Liver (tissue), 9 donors: ENCODE measurements around the gene CD19. TPM values are rescaled to one million over a fixed set of nuclear protein-coding genes. Genes with fewer than 3 reads are reported as not detected.

Experiments
- DNase-seq: peaks from one replicate; pipeline ENCODE4 v3.0.0-alpha.2; 2017; ENCODE audit warnings: low spot score
- H3K27ac ChIP-seq, 2 donors: one replicate each; pipeline ENCODE4 v1.7.0; 2013; ENCODE audit warnings: inconsistent platforms in 2 of 2, low read length in 2 of 2, control low read depth in 1 of 2, low read depth in 1 of 2, mild to moderate bottlenecking in 1 of 2
- H3K27me3 ChIP-seq, 4 donors: one replicate each; pipeline versions ENCODE4 v1.6.1 to v1.7.0; 2013; ENCODE audit warnings: low read length in 3 of 4, inconsistent platforms in 1 of 4, mild to moderate bottlenecking in 1 of 4, moderate library complexity in 1 of 4; ENCODE audit not compliant: control insufficient read depth in 4 of 4, insufficient read depth in 4 of 4
- H3K36me3 ChIP-seq, 4 donors: one replicate each; pipeline versions ENCODE4 v1.6.1 to v1.7.0; 2013; ENCODE audit warnings: low read length in 3 of 4, mild to moderate bottlenecking in 3 of 4, low read depth in 1 of 4, moderate library complexity in 1 of 4; ENCODE audit not compliant: control insufficient read depth in 4 of 4, insufficient read depth in 3 of 4
- H3K4me1 ChIP-seq, 4 donors: one replicate each; pipeline versions ENCODE4 v1.6.1 to v1.7.0; 2013; ENCODE audit warnings: low read length in 3 of 4, mild to moderate bottlenecking in 3 of 4, moderate library complexity in 1 of 4; ENCODE audit not compliant: control insufficient read depth in 4 of 4, insufficient read depth in 4 of 4
- H3K4me3 ChIP-seq, 3 donors: one replicate each; pipeline versions ENCODE4 v1.6.1 to v1.7.0; 2013; ENCODE audit warnings: low read length in 3 of 3, control low read depth in 1 of 3, low read depth in 1 of 3, mild to moderate bottlenecking in 1 of 3
- H3K9ac ChIP-seq, 2 donors: one replicate each; pipeline ENCODE4 v1.7.0; 2013; ENCODE audit warnings: low read length in 2 of 2, mild to moderate bottlenecking in 2 of 2, moderate library complexity in 2 of 2, control low read depth in 1 of 2, low read depth in 1 of 2
- H3K9me3 ChIP-seq, 4 donors: one replicate each; pipeline versions ENCODE4 v1.6.1 to v1.7.0; 2013; ENCODE audit warnings: low read length in 3 of 4; ENCODE audit not compliant: control insufficient read depth in 4 of 4
- ATF3 ChIP-seq: IDR thresholded peaks from 2 replicates; pipeline ENCODE4 v1.6.1; 2016; ENCODE audit warnings: antibody characterized with exemption
- EGR1 ChIP-seq, 2 donors: IDR thresholded peaks; 2 replicates each; pipeline ENCODE4 v1.6.1; 2016 to 2018; ENCODE audit warnings: antibody characterized with exemption in 2 of 2, low read depth in 2 of 2
- FOXA1 ChIP-seq: IDR thresholded peaks from 2 replicates; pipeline ENCODE4 v1.6.1; 2016; ENCODE audit warnings: antibody characterized with exemption
- FOXA2 ChIP-seq: IDR thresholded peaks from 2 replicates; pipeline ENCODE4 v1.6.1; 2016; ENCODE audit warnings: antibody characterized with exemption
- HNF4A ChIP-seq, 2 donors: conservative IDR thresholded peaks; 2 replicates each; pipeline ENCODE4 v1.6.1; 2016; ENCODE audit warnings: antibody characterized with exemption in 2 of 2, mild to moderate bottlenecking in 2 of 2
- HNF4G ChIP-seq: IDR thresholded peaks from 2 replicates; pipeline ENCODE4 v1.6.1; 2016; ENCODE audit warnings: antibody characterized with exemption
- JUND ChIP-seq, 2 donors: IDR thresholded peaks; 2 replicates each; pipeline ENCODE4 v1.6.1; 2016; ENCODE audit warnings: antibody characterized with exemption in 2 of 2
- MAX ChIP-seq: IDR thresholded peaks from 2 replicates; pipeline ENCODE4 v1.6.1; 2016; ENCODE audit warnings: antibody characterized with exemption
- NR2F2 ChIP-seq: IDR thresholded peaks from 2 replicates; pipeline ENCODE4 v1.6.1; 2016; ENCODE audit warnings: antibody characterized with exemption
- RAD21 ChIP-seq, 2 donors: IDR thresholded peaks; 2 replicates each; pipeline ENCODE4 v1.6.1; 2016; ENCODE audit warnings: antibody characterized with exemption in 2 of 2, mild to moderate bottlenecking in 2 of 2
- REST ChIP-seq: IDR thresholded peaks from 2 replicates; pipeline ENCODE4 v1.6.1; 2016; ENCODE audit warnings: antibody characterized with exemption, mild to moderate bottlenecking
- RXRA ChIP-seq, 2 donors: IDR thresholded peaks; 2 replicates each; pipeline ENCODE4 v1.6.1; 2017 to 2018; ENCODE audit warnings: antibody characterized with exemption in 2 of 2, mild to moderate bottlenecking in 1 of 2
- SP1 ChIP-seq: IDR thresholded peaks from 2 replicates; pipeline ENCODE4 v1.6.1; 2018; ENCODE audit warnings: antibody characterized with exemption, mild to moderate bottlenecking
- TAF1 ChIP-seq: conservative IDR thresholded peaks from 2 replicates; pipeline ENCODE4 v1.6.1; 2016; ENCODE audit warnings: antibody characterized with exemption, mild to moderate bottlenecking
- ZBTB33 ChIP-seq: IDR thresholded peaks from 2 replicates; pipeline ENCODE4 v1.6.1; 2016; ENCODE audit warnings: antibody characterized with exemption
- WGBS: extraction: QIAGEN DNeasy Blood & Tissue Kit; methylation state at CpG from one replicate; pipeline ENCODE4 v1.1.7; 2013; 5-methylcytosine and 5-hydroxymethylcytosine counted together
- polyA plus RNA-seq, 2 donors: library from polyadenylated mRNA; stranded (reverse) in 1 of 2; unstranded in 1 of 2; fragments of 200-250 nt in 1 of 2; fragments of >200 nt in 1 of 2; fragmentation: Nextera tagmentation in 1 of 2; extraction: Ambion mirVana in 1 of 2; gene quantifications; one replicate each; pipeline versions ENCODE4 v1.2.1 to v1.2.3, GENCODE V29; 2013 to 2015
- total RNA-seq, 2 donors: library from RNA; depleted of rRNA; stranded (reverse); fragments of >200 nt; gene quantifications; one replicate each; pipeline ENCODE4 v1.2.3, GENCODE V29; 2014
- donor health status: healthy.
- donor health status: healthy.
- donor health status: healthy.
- donor health status: healthy.
- donor health status: healthy.

CD19 gene
- total and polyA plus RNA-seq, 4 donors, result 0.08 to 1.2 (median 0.49) TPM

- no peaks in the 10 kb centered on the region for H3K4me1 ChIP-seq
- 95% methylated on average over 11 of the region's 11 CpGs for WGBS
- H3K27ac ChIP-seq, result no peak overlapping the region
- H3K9ac ChIP-seq, result no peak overlapping the region
- H3K36me3 ChIP-seq, result peaks cover 0 to 9% (median 3%) of the 10 kb centered on the region in 4 donors
- H3K4me3 ChIP-seq, result no peak overlapping the region
- TF ChIP-seq FOXA2, result no peak
- DNase-seq, result no peak
- no peaks in the 10 kb centered on the region for H3K27me3 ChIP-seq
- H3K9me3 ChIP-seq, result no peaks in the 10 kb centered on the region
Observed at GRCh38 chr16:28899882-28900590, 31.7 kb upstream of the CD19 start.

- no peaks in the 10 kb centered on the region for H3K27me3 ChIP-seq
- H3K9ac ChIP-seq, result no peak overlapping the region
- H3K36me3 ChIP-seq, result peaks cover 0 to 12% (median 3%) of the 10 kb centered on the region in 4 donors
- H3K4me1 ChIP-seq, result no peaks in the 10 kb centered on the region
- no peak overlapping the region for H3K27ac ChIP-seq
- TF ChIP-seq EGR1 (IDR thresholded peaks at IDR 0.05; ENCODE audit: low read depth in 2 of 2) (no peak), NR2F2 (no peak), SP1 (no peak), JUND (IDR thresholded peaks at IDR 0.05) (no peak), RXRA (IDR thresholded peaks at IDR 0.05) (no peak), FOXA1 (no peak), ATF3 (no peak), ZBTB33 (no peak), REST (no peak), HNF4A (conservative IDR thresholded peaks at IDR 0.05) (no peak), MAX (no peak), TAF1 (no peak), RAD21 (IDR thresholded peaks at IDR 0.05) (no peak), HNF4G (no peak), FOXA2 (no peak)
- H3K9me3 ChIP-seq, result no peaks in the 10 kb centered on the region
- 92% methylated on average over 25 of the region's 25 CpGs for WGBS
- H3K4me3 ChIP-seq, result no peak overlapping the region
- no peak for DNase-seq
Observed at GRCh38 chr16:28900601-28901000, 31.2 kb upstream of the CD19 start.
